ENCODE results near the gene PARN.
"Not testable (repeated sequence)": the region's sequence is repeated elsewhere in the genome, so short reads cannot be mapped to it uniquely, and the experiment has no call there.

Gene PARN

DNA sequence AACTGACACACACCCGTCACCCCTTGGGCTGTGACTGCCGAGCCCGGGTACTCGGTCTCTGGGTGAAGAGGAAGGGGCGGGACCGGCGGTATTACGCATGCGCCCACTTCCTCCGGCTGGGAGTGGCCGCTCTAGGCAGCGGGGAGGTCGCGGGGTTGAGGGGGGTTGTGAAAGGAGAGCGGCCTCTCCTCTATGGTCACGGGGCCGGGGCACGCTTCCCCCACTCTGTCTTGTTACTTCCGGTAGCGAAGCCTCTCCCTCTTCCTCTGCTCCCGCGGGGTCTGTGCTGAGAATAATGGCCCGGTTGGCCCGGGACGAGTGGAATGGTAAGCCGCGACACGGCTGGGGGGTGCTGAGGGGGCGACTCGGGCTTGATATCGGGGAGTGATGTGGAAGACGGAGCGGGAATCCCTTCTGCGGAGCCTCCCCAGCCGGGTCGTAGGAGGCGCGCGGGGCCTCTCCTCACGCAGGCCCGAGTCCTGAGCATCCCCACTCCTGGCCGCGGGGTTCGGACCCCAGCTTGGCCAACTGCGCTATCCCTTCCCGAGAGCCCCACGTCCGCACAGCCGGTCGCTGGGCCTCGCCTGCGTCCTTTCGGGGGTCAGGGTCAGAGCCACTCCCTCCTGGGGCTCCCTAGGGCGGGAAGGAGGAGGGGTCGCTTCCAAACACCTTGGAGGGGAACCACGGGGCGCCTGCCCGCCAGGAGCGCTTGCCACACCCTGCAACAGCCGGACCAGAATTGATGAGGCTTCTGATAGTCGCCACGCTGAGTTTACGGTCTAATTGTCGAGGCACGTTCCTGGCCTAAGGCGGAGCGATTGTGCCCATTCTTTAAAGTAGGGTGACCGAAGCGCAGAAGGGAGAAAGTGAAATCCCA, 2.9 kb upstream of the PARN start, which contains the start of gene BFAR:
BFAR (plus strand) TSS at position 259 of the 877 bp plus-strand sequence. CDS start 11,396 bp downstream, outside the sequence.
- DNase-seq = peak; percentile 86 to 99 (median 97)

DNA sequence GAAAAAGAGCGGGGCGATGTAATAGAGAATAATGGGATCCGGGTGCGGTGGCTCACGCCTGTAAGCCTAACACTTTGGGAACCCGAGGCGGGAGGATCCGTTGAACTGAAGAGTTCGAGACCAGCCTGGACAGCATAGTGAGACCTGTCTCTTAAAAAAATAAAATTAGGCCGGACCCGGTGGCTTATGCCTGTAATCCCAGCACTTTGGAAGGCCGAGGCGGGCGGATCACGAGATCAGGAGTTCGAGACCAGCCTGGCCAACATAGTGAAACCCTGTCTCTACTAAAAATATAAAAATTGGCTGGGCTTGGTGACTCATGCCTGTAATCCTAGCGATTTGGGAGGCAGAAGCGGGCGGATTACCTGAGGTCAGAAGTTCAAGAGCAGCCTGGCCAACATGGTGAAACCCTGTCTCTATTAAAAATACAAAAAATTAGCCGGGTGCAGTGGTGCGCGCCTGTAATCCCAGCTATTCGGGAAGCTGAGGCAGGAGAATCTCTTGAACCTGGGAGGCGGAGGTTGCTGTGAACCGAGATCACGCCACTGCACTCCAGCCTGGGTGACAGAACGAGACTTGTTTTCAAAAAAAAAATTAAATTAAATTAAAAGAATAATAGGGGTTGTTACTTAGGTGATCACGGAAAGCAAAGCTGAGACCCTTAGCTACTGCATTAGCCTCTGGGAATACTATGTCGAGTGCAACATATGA, 715 bp upstream of the PARN start:
- peak in 1 of 14 donors; percentile 41 for DNase-seq

DNA sequence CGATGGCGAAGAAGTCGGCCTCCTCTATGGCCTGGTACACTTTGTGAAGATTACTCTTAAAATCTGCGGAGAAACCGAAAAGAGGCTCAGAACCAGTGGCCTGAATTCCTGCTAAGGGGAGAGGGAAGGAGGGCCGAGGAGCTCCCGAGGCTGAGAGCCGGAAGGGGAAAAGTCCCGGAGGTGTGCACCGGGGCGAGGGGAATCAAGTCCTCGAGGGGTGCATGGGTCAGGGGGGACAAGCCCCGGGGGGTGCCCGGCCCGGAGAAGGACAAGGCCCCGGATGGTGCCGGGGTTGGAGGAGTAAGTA, 495 bp downstream of the PARN start:
- DNase-seq = peak in 2 of 14 donors; percentile 28 to 38

DNA sequence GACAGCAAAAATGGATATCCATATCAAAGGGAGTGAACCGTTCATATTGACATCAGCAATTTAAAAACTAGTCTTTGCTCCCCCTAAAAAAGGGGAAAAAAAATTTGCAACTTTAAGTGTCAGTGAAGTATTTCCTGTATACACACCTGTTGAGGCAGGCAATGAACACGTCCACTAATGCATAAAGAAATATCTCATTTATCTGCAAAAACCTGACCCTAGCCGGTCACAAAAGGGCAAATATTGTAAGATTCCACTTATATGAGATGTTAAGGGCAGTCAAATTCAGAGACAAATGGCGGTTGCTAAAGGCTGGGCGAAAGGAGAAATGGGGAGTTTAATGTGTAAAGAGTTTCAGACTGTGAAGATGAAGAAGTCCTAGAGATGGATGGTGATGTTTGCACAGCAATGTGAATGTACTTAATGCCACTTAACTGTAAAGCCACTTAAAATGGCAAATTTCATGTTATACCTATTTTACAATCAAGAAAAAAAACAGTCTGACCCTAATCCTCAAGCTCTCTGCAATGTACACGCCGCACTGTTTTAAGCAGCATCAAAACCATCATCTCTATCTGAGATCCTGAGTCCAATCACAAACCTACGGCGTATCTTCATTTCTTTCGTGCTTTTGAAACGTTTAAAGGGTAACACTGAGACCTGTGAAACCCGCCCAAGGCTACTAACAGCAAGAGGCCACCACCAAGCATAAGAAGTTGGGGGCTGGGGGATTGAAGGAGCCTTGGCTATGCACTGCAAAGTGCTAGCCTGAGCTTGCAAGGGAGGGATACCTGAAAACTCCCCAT, 1.1 kb downstream of the PARN start:
- DNase-seq = no peak

DNA sequence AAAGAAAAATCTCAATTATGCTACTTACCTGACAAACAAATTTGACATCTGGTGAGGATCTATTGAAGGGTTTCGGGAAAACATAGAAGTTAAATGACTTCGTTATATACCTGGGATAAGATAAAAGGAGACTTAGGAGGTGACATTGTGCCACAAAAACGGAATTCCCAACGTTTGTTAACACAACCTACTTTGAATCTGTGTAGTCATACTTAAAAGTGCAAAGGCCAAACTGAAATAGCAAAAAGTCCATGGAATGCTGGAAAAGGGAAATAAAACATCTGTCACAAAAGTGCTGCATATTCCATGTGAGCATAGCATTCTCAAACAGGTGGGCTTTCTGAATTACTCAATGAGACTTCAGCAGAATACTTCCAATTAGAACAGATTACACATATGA, 3.0 kb downstream of the PARN start:
- no peak for DNase-seq

DNA sequence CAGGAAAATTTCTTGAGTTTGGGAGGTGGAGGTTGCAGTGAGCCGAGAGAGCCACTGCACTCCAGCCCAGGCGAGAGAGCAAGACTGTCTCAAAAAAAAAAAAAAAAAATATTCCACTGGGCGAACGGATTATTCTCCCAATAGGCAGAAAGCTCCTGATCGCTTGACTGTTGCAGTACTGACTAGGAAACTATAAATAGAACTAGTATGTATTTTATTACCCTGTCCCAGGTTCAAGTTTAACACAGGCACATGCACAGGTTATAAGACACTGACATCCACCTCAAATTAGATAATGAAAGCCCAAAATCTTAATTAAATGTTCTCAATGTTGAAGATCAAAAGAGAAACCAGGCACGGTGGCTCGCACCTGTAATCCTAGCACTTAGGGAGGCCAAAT, 11.5 kb downstream of the PARN start:
- DNase-seq = no peak

DNA sequence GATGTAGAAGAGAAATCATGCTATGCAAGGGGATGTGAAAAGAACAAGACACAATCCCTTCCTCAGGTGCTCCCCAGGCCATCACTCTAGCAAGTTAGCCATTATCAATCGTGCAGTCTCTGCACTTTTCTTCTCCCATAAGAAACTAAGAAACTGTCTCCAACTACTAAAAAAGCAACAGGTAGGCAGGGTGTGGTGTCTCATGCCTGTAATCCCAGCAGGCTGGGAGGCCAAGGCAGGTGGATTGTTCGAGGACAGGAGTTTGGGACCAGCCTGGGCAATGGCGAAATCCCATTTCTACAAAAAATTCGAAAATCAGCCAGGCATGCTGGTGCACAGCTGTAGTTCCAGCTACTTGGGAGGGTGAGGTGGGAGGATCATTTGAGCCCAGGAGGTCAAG, 13.8 kb downstream of the PARN start:
- no peak for DNase-seq

DNA sequence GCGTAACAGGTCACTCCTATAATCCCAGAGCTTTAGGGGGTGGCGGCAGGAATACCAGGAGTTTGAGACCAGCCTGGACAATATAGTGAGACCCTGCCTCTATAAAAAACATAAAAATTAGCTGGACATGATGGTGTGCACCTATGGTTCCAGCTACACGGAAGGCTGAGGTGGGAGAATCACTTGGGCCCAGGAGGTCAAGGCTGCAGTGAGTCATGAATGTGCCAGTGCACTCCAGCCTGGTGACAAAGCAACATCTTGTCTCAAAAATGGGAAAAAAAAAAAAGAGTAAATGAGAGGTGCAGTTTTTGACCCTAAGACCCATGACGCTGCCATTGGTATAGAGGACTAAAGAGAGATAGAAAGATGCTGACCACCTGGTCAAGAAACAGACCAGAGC, 16.1 kb downstream of the PARN start:
- no peak for DNase-seq

DNA sequence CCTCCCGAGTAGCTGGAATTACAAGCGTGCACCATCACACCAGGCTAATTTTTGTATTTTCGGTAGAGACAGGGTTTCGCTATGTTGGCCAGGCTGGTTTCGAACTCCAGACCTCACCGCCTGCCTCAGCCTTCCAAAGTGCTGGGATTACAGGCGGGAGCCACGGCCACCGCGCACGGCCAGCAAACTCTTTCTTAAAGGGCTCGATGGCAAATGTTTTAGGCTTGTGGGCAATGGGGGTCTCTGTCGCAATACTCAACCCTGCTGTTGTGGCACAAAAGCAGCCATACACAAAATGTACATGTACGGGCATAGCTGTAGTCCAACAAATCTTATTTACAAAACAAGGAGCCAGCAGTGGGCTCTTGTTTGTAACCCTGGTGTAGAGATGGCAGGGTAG, 18.4 kb downstream of the PARN start:
- DNase-seq = no peak

DNA sequence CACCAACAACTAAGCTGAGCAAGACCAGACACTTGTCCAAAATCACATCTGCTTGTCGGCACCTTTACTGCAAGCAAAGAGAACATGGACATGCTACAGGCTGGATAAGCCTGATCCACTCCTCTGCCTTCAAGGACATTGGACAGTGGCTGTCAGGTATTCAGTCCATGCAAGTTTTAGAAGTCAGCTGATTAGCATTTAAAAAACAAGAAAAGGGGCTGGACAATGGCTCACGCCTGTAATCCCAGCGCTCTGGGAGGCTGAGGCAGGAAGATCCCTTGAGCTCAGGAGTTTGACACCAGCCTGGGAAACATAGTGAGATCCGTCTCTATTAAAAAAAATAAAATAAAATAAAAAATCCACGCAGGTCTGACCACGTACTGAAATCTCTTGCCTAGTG, 20.3 kb downstream of the PARN start:
- no peak for DNase-seq

DNA sequence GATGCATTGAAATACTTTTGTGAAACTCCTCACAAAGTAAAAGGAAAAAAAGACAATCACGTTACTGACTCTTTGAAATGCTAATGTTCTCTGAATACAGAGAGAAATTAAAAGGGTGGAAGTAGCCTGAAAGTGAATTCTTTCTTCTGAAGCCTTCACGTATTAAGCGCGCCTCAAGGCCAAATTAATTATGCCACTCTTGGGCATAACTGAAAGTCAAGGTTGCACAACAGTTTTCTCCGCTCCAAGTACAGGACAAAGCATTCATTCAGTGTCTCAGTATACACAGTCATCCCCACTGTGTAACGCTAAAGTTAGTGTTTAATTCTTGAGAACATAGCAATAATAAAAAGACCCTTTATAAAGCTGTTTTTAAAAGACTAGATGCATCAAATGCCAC, 21.5 kb downstream of the PARN start:
- no peak for DNase-seq

DNA sequence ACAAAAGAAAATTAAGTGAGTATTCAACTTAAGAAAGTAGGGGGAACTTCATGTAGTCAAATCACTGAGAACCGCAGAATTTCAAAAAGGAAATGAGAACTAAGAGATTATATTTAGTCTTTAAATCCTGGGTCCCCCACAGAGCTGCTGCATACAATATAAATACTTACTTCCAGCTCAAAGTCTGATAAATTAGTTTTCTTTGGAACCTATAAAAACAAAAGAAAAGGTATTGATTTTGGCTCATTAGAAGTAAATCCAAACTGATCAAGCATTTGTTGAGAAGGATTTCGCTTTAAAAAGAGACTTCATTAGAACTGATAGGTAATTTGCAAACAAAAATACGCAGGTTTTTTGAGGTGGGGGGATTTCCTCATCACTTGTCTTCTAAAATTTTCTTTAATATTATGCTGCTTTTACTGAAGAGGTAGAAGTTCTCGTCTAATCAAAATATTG, 21.9 kb downstream of the PARN start:
- DNase-seq = no peak

DNA sequence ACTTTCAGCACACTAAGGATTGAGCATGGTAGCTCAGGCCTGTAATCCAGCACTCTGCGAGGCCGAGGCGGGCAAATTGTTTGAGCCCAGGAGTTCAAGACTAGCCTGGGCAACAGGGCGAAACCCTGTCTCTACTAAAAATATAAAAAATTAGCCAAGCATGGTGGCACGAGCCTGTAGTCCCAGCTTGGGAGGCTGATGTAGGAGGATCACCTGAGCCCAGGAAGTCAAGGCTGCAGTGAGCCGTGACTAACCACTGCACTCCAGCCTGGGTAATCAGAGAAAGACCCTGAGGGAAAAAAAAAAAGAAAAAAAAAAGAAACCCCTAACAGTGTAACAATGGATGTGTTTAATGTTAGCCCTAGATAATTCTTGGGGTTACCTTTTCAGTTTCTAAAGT, 24.0 kb downstream of the PARN start:
- DNase-seq = no peak

DNA sequence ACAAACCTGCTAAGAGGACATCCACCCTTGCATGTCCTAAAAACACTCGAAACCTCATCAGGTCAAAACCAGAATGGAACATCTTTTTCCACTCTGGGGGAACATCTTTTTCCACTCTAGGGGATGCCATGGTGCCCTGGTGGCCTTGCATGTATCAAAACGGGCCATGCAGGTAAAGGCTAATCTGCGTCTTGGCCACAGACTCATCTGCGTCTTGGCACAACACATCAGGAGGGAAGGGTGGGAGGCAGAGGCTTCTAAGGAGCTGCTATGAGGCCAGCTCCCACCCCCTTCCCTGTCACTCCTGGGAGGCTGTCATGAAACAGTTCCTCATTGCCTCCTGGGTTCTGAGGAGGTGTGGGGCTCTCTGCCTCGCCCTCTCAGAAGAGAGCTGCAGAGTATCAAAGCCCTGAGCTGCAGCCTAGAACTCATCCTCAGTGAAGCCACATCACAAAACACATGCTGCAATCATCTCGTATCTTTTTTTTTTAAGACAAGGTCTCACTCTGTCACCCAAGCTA, 27.6 kb downstream of the PARN start:
- DNase-seq = no peak

DNA sequence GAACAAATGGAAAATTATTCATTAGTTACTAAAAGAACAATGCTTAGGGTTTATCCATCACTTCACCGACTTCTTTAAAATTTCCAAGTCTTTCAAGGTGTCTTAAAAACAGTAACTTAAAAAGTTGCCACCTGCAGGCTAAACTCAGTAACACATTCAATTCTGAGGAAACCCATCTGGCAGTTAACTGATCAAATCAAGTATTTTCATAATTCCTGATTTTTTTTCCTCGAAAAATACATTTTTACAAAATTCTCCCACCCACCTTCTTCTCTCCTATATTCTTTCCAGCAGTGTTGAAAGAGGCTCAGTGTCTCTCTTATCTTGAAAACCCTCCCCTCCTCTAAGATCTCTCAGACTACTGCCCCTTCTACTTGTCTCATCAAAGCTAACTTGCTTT, 29.9 kb downstream of the PARN start:
- DNase-seq = no peak

DNA sequence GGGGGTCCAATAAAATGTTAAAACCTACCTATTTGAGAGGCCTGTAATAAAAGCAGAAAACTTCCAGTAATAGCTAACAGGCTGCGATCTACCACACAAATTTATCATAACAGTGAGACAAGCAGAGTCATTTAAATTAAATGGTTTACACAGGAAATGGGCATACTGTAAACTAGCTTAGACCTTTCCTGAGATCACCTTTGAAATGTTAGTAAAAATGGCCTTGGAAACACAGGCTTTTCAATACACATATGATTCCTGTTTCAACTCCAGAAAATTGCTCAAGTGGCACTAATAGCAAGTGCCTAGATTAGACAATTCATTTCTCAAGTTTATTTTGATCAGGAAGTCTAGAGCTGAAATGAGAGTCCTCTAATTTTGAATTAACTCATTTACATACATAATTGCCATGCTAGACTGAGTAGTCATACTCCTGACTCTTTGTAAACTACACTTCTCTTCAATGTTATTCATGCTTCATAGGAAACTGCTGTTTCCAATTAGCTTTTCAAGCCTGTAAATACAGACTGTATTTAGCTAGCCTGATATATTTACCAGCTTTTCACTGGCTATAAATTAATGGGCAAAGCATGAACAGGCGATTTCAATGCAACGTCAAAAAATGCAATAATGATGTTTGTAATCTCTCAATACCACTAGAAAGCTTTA, 43.3 kb downstream of the PARN start:
- no peak for DNase-seq

DNA sequence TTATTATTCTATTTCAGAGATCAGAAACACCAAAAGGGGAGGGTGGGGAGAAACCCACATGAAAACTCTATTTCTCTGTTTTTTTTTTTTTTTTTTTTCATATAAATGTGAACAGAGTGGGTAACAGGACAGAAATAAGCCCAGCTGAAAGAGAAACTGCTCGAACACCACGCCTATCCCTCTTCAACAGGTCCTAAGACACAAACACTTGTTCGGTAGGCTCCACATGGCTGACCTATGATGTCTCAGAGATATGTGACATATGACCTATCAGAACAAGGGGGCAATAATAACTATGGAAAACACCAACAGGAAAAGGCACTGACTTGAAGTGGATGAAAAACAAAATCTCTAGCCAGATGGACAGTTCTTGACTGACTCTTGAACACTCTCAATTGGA, 44.8 kb downstream of the PARN start:
- DNase-seq = no peak

DNA sequence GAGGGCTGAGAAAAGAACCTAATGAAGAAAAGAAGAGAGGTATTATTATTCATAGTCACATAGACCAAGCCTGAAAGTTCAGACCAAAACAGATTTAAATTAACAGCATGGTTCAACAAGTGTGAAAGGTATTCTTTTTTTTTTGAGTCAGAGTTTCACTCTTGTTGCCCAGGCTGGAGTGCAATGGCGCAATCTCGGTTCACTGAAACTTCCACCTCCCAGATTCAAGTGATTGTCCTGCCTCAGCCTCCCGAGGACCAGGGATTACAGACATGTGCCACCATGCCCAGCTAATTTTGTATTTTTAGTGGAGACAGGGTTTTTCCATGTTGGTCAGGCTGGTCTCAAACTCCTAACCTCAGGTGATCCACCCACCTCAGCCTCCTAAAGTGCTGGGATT, 49.1 kb downstream of the PARN start:
- not testable (repeated sequence) for DNase-seq

DNA sequence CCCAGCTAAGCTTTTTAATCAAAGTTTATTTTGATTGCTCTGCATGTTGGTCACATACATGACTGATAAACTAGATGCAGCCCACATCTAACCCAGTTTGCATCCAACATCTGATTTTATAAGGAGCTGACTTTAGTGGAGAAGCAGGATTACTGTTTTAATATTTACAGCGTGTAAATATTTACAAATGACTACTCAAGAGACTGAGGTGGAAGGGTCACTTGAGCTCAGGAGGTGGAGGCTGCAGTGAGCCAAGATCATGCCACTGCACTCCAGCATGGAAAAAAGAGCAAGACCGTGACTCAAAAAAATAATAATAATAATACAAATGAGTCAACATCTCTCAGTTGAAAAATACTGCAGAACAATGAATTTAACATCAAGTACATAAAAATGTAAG, 50.8 kb downstream of the PARN start:
- DNase-seq = no peak

DNA sequence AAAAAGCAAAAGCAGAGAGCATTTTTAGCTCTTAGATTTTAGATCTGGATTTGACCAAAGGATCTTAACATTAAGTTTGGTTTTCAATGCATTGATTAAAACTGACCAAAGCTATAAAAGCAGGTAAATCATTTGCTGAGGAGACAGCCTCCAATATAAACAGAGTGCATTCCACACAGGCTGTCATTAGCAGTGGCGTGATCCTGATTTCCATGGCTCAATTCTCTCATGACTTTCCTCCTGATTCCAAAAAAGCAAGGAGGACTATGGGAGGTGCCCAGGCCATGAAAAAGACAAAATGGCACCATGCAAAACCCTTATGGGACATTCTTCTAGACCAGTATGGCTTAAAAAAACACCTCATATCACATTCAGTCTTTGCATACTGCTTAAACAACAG, 53.5 kb downstream of the PARN start:
- no peak for DNase-seq

DNA sequence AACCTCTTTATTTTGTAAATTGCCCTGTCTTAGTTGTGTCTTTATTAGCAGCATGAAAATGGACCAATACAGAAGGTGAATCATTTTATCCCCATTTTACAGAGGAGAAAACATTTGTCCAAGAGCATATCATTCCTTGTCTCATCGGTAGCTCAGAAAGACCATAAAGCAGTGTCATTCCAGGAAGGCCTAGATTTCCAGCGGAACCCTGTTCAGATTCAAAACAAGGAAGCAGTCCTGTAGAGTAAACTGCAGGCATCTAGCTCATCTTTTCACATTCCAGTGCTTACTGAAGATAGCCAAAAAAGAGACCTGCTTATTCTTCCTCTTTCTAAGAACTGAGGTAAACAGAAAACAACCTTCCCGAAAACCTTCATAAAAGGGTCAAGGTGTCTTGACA, 54.0 kb downstream of the PARN start:
- DNase-seq = no peak

DNA sequence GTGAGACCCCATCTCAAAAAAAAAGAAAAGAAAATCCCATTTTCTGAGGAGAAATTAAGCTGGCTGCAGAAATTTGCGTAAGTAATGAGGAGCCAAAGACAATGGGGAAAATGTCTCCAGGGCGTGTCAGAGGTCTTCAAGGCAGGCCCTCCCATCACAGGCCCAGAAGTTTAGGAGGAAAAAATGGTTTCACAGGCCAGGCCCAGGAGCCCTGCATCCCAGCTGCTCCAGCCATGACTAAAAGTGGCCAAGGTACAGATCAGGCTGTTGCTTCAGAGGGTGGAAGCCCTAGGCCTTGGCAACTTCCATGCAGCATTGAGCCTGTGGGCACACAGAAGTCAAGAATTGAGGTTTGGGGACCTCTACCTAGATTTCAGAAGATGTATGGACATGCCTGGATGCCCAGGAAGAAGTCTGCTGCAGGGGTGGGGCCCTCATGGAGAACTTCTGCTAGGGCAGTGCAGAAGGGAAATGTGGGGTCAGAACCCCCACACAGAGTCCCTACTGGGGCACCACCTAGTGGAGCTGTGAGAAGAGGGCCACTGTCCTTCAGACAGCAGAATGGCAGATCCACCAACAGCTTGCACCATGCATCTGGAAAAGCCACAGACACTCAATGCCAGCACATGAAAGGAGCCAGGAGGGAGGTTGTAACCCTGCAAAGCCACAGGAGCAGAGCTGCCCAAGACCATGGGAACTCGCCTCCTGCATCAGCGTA, 55.2 kb downstream of the PARN start:
- not testable (repeated sequence) for DNase-seq
